ENCODE data around the gene COTL1. TPM values are rescaled to one million over a fixed set of nuclear protein-coding genes. Genes with fewer than 3 reads are reported as not detected.

The COTL1 gene
- total RNA-seq, 1 experiment from 2014 or later = 102 TPM

DNA sequence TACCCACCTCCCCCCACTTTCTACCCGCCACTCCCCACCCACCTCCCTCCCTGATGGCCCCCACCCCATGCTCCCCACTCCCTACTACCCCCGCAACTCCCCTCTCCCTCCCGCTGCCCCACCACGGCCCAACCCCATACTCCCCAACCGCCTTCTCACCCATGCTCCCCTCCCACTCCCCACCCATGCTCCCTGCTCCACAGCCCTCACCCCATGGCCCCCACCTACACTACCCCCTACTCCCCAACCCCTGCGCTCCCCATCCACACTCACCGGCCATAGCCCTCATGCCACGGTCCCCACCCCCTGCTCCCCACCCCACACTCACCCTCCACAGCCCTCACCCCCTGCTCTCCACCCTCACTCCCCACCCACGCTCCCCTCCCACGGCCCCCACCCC lies 13.9 kb downstream of the COTL1 start:
- Mint-ChIP-seq H3K27ac (no peak overlapping the region), H3K9me3 (peaks cover 8% of the 10 kb centered on the region), H3K36me3 (peaks cover 13% of the 10 kb centered on the region), H3K4me1 (peaks cover 48% of the 10 kb centered on the region), H3K27me3 (ENCODE audit: low read depth) (no peaks in the 10 kb centered on the region; the same call in 1 of the 2 replicates), H3K4me3 (no peak overlapping the region)
- TF ChIP-seq, protein P1, sequence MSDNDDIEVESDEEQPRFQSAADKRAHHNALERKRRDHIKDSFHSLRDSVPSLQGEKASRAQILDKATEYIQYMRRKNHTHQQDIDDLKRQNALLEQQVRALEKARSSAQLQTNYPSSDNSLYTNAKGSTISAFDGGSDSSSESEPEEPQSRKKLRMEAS (CRISPR knock-in tag; IDR thresholded peaks at IDR 0.05) = no peak
- TF ChIP-seq, protein P2, sequence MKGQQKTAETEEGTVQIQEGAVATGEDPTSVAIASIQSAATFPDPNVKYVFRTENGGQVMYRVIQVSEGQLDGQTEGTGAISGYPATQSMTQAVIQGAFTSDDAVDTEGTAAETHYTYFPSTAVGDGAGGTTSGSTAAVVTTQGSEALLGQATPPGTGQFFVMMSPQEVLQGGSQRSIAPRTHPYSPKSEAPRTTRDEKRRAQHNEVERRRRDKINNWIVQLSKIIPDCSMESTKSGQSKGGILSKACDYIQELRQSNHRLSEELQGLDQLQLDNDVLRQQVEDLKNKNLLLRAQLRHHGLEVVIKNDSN (CRISPR knock-in tag; IDR thresholded peaks at IDR 0.05) = no peak
- TF ChIP-seq, protein P3, sequence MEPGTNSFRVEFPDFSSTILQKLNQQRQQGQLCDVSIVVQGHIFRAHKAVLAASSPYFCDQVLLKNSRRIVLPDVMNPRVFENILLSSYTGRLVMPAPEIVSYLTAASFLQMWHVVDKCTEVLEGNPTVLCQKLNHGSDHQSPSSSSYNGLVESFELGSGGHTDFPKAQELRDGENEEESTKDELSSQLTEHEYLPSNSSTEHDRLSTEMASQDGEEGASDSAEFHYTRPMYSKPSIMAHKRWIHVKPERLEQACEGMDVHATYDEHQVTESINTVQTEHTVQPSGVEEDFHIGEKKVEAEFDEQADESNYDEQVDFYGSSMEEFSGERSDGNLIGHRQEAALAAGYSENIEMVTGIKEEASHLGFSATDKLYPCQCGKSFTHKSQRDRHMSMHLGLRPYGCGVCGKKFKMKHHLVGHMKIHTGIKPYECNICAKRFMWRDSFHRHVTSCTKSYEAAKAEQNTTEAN (CRISPR knock-in tag; IDR thresholded peaks at IDR 0.05) = no peak
- TF ChIP-seq, protein P4, sequence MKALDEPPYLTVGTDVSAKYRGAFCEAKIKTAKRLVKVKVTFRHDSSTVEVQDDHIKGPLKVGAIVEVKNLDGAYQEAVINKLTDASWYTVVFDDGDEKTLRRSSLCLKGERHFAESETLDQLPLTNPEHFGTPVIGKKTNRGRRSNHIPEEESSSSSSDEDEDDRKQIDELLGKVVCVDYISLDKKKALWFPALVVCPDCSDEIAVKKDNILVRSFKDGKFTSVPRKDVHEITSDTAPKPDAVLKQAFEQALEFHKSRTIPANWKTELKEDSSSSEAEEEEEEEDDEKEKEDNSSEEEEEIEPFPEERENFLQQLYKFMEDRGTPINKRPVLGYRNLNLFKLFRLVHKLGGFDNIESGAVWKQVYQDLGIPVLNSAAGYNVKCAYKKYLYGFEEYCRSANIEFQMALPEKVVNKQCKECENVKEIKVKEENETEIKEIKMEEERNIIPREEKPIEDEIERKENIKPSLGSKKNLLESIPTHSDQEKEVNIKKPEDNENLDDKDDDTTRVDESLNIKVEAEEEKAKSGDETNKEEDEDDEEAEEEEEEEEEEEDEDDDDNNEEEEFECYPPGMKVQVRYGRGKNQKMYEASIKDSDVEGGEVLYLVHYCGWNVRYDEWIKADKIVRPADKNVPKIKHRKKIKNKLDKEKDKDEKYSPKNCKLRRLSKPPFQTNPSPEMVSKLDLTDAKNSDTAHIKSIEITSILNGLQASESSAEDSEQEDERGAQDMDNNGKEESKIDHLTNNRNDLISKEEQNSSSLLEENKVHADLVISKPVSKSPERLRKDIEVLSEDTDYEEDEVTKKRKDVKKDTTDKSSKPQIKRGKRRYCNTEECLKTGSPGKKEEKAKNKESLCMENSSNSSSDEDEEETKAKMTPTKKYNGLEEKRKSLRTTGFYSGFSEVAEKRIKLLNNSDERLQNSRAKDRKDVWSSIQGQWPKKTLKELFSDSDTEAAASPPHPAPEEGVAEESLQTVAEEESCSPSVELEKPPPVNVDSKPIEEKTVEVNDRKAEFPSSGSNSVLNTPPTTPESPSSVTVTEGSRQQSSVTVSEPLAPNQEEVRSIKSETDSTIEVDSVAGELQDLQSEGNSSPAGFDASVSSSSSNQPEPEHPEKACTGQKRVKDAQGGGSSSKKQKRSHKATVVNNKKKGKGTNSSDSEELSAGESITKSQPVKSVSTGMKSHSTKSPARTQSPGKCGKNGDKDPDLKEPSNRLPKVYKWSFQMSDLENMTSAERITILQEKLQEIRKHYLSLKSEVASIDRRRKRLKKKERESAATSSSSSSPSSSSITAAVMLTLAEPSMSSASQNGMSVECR (CRISPR knock-in tag; IDR thresholded peaks at IDR 0.05; ENCODE audit: borderline replicate concordance) = no peak
- TF ChIP-seq, protein P5, sequence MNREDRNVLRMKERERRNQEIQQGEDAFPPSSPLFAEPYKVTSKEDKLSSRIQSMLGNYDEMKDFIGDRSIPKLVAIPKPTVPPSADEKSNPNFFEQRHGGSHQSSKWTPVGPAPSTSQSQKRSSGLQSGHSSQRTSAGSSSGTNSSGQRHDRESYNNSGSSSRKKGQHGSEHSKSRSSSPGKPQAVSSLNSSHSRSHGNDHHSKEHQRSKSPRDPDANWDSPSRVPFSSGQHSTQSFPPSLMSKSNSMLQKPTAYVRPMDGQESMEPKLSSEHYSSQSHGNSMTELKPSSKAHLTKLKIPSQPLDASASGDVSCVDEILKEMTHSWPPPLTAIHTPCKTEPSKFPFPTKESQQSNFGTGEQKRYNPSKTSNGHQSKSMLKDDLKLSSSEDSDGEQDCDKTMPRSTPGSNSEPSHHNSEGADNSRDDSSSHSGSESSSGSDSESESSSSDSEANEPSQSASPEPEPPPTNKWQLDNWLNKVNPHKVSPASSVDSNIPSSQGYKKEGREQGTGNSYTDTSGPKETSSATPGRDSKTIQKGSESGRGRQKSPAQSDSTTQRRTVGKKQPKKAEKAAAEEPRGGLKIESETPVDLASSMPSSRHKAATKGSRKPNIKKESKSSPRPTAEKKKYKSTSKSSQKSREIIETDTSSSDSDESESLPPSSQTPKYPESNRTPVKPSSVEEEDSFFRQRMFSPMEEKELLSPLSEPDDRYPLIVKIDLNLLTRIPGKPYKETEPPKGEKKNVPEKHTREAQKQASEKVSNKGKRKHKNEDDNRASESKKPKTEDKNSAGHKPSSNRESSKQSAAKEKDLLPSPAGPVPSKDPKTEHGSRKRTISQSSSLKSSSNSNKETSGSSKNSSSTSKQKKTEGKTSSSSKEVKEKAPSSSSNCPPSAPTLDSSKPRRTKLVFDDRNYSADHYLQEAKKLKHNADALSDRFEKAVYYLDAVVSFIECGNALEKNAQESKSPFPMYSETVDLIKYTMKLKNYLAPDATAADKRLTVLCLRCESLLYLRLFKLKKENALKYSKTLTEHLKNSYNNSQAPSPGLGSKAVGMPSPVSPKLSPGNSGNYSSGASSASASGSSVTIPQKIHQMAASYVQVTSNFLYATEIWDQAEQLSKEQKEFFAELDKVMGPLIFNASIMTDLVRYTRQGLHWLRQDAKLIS (CRISPR knock-in tag; IDR thresholded peaks at IDR 0.05; ENCODE audit: borderline replicate concordance) = no peak
- no peak for TF ChIP-seq ATF1 (CRISPR knock-in tag; IDR thresholded peaks at IDR 0.05)
- TF ChIP-seq ETV6 (CRISPR knock-in tag; IDR thresholded peaks at IDR 0.05) = no peak
- TF ChIP-seq, protein P6, sequence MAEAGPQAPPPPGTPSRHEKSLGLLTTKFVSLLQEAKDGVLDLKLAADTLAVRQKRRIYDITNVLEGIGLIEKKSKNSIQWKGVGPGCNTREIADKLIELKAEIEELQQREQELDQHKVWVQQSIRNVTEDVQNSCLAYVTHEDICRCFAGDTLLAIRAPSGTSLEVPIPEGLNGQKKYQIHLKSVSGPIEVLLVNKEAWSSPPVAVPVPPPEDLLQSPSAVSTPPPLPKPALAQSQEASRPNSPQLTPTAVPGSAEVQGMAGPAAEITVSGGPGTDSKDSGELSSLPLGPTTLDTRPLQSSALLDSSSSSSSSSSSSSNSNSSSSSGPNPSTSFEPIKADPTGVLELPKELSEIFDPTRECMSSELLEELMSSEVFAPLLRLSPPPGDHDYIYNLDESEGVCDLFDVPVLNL (CRISPR knock-in tag; IDR thresholded peaks at IDR 0.05; ENCODE audit: borderline replicate concordance, low read depth) = no peak
- TF ChIP-seq, protein P7, sequence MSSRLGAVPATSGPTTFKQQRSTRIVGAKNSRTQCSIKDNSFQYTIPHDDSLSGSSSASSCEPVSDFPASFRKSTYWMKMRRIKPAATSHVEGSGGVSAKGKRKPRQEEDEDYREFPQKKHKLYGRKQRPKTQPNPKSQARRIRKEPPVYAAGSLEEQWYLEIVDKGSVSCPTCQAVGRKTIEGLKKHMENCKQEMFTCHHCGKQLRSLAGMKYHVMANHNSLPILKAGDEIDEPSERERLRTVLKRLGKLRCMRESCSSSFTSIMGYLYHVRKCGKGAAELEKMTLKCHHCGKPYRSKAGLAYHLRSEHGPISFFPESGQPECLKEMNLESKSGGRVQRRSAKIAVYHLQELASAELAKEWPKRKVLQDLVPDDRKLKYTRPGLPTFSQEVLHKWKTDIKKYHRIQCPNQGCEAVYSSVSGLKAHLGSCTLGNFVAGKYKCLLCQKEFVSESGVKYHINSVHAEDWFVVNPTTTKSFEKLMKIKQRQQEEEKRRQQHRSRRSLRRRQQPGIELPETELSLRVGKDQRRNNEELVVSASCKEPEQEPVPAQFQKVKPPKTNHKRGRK (CRISPR knock-in tag; IDR thresholded peaks at IDR 0.05; ENCODE audit: borderline replicate concordance) = no peak
- TF ChIP-seq, protein P8, sequence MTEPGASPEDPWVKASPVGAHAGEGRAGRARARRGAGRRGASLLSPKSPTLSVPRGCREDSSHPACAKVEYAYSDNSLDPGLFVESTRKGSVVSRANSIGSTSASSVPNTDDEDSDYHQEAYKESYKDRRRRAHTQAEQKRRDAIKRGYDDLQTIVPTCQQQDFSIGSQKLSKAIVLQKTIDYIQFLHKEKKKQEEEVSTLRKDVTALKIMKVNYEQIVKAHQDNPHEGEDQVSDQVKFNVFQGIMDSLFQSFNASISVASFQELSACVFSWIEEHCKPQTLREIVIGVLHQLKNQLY (CRISPR knock-in tag; IDR thresholded peaks at IDR 0.05) = no peak
- TF ChIP-seq GABPB1 (CRISPR knock-in tag; IDR thresholded peaks at IDR 0.05) = no peak
- ATAC-seq (no peak), DNase-seq (ENCODE audit: low spot score) (no peak)
- POLR2A ChIA-PET = no interaction called here
- CTCF ChIA-PET = no interaction called here

Measured in WTC11 (cell line).